PC-9 (cell line): ENCODE data around the gene PDZRN4. TPM values are rescaled to one million over a fixed set of nuclear protein-coding genes. Genes with fewer than 3 reads are reported as not detected.

Experiments
- BruUV-seq: library from RNA; stranded (reverse); fragments of 400-500 nt; replicated peaks from 2 replicates; lab custom pipeline; 2021; lab: Mats Ljungman, UMichigan
- CTCF ChIA-PET: fragments of 300-600 bp; sonication (Branson Sonifier 250); formaldehyde crosslinking; loops from one replicate; lab custom pipeline; 2022; ENCODE audit warnings: antibody characterized with exemption; lab: Charles Lee
- POLR2A ChIA-PET: fragments of 300-600 bp; sonication (Branson Sonifier 250); formaldehyde crosslinking; loops from one replicate; lab custom pipeline; 2022; ENCODE audit warnings: antibody characterized with exemption; ENCODE audit not compliant: unreplicated experiment; lab: Charles Lee
- DNase-seq, 2 experiments: peaks; one replicate each; pipeline versions ENCODE4 v3.0.0 to v3.0.0-alpha.2; 2015 to 2022; ENCODE audit warnings: mixed read lengths in 1 of 2
- H2AFZ ChIP-seq: fragments of 200-600 bp; sonication (generic); 2 replicates; pipeline ENCODE4 v1.8.1; 2017; ENCODE audit warnings: antibody characterized with exemption
- H3F3A ChIP-seq: fragments of 200-600 bp; sonication (generic); 2 replicates; pipeline ENCODE4 v1.8.1; 2017; ENCODE audit warnings: antibody characterized with exemption, mild to moderate bottlenecking, low read depth; ENCODE audit not compliant: insufficient read depth
- H3K27ac ChIP-seq: fragments of 200-600 bp; sonication (generic); 2 replicates; pipeline ENCODE4 v1.6.1; 2016; ENCODE audit warnings: mixed run types
- H3K27me3 ChIP-seq: fragments of 200-600 bp; sonication (generic); 2 replicates; pipeline ENCODE4 v1.6.1; 2016; ENCODE audit warnings: low read depth, mixed run types; ENCODE audit not compliant: insufficient read depth
- H3K36me3 ChIP-seq: fragments of 200-600 bp; sonication (generic); 2 replicates; pipeline ENCODE4 v1.6.1; 2016; ENCODE audit warnings: low read depth, mixed run types
- H3K4me1 ChIP-seq: fragments of 200-600 bp; sonication (generic); replicated peaks from 2 replicates; pipeline ENCODE4 v1.6.1; 2016; ENCODE audit warnings: mixed run types; ENCODE audit not compliant: insufficient read depth
- H3K4me2 ChIP-seq: fragments of 200-600 bp; sonication (generic); 2 replicates; pipeline ENCODE4 v1.6.1; 2017; ENCODE audit warnings: mixed run types
- H3K4me3 ChIP-seq: fragments of 200-600 bp; sonication (generic); 2 replicates; pipeline ENCODE4 v1.6.1; 2016; ENCODE audit warnings: mixed run types
- H3K79me2 ChIP-seq: fragments of 200-600 bp; sonication (generic); 2 replicates; pipeline ENCODE4 v1.6.1; 2017; ENCODE audit warnings: low read depth, mixed run types
- H3K9me2 ChIP-seq: fragments of 200-600 bp; sonication (generic); 2 replicates; pipeline ENCODE4 v1.8.1; 2017; ENCODE audit warnings: mild to moderate bottlenecking; ENCODE audit not compliant: insufficient read depth
- H3K9me3 ChIP-seq: fragments of 200-600 bp; sonication (generic); 2 replicates; pipeline ENCODE4 v1.8.1; 2016; ENCODE audit warnings: low read depth; ENCODE audit not compliant: insufficient read depth
- H4K20me1 ChIP-seq: fragments of 200-600 bp; sonication (generic); 2 replicates; pipeline ENCODE4 v1.8.1; 2017; ENCODE audit not compliant: insufficient read depth
- EZH2 ChIP-seq: fragments of 200-600 bp; sonication (generic); IDR thresholded peaks from 2 replicates; pipeline ENCODE4 v1.8.0; 2017; ENCODE audit warnings: antibody characterized with exemption, low read depth
- intact Hi-C: fragments of 100-400 bp; cut with micrococcal nuclease; formaldehyde crosslinking; loops from one replicate; pipeline ENCODE4 v1.10.0; 2022; ENCODE audit not compliant: unreplicated experiment
- total RNA-seq: library from RNA; stranded (reverse); gene quantifications from 2 replicates; pipeline ENCODE4 v1.2.3, GENCODE V29; 2021
- TF ChIP-seq, protein P1 (sequence below): fragments of 200-600 bp; sonication (generic); conservative IDR thresholded peaks from 2 replicates; pipeline ENCODE4 v1.6.1; 2017; ENCODE audit warnings: mixed run types, antibody characterized with exemption, mild to moderate bottlenecking, moderate library complexity

PDZRN4 gene
- total RNA-seq, 1 experiment from 2014 or later = not detected

DNA sequence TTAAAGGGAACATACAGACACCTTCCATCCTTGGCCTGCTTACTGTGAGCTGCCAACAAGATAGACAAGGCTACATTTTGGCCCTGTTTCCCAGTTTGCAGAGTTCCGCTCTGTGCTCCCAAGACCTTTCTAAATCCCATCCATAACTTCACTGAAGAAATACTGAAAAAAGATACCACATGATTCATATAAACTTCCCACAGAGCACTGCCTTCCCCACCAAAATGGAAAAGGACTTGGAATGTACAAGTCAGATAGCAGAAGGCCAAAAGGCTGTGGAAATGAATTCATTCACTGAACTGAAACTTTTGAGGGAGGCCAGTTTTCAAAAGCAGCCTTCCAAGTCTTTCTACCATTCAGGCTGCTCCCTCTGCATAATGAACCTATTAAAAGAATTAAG lies 29.6 kb downstream of the PDZRN4 start:
- BruUV-seq = no TSS peak
- H3K27ac ChIP-seq = no peak overlapping the region
- H4K20me1 ChIP-seq = no peaks in the 10 kb centered on the region
- no peaks in the 10 kb centered on the region for H3K36me3 ChIP-seq
- no peaks in the 10 kb centered on the region for H3F3A ChIP-seq
- no peak for TF ChIP-seq EZH2
- TF ChIP-seq, protein P1, sequence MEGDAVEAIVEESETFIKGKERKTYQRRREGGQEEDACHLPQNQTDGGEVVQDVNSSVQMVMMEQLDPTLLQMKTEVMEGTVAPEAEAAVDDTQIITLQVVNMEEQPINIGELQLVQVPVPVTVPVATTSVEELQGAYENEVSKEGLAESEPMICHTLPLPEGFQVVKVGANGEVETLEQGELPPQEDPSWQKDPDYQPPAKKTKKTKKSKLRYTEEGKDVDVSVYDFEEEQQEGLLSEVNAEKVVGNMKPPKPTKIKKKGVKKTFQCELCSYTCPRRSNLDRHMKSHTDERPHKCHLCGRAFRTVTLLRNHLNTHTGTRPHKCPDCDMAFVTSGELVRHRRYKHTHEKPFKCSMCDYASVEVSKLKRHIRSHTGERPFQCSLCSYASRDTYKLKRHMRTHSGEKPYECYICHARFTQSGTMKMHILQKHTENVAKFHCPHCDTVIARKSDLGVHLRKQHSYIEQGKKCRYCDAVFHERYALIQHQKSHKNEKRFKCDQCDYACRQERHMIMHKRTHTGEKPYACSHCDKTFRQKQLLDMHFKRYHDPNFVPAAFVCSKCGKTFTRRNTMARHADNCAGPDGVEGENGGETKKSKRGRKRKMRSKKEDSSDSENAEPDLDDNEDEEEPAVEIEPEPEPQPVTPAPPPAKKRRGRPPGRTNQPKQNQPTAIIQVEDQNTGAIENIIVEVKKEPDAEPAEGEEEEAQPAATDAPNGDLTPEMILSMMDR = no peak
- ChIA-PET POLR2A (no interaction called here), CTCF (no interaction called here)
- DNase-seq = no peak
- H3K4me2 ChIP-seq = no peak overlapping the region
- no peaks in the 10 kb centered on the region for H3K9me3 ChIP-seq
- H3K4me3 ChIP-seq = no peak overlapping the region
- H3K9me2 ChIP-seq = no peaks in the 10 kb centered on the region
- no peak overlapping the region for H2AFZ ChIP-seq
- H3K79me2 ChIP-seq = no peaks in the 10 kb centered on the region
- intact Hi-C loops = no loop called here
- no peaks in the 10 kb centered on the region for H3K4me1 ChIP-seq
- H3K27me3 ChIP-seq = no peaks in the 10 kb centered on the region

DNA sequence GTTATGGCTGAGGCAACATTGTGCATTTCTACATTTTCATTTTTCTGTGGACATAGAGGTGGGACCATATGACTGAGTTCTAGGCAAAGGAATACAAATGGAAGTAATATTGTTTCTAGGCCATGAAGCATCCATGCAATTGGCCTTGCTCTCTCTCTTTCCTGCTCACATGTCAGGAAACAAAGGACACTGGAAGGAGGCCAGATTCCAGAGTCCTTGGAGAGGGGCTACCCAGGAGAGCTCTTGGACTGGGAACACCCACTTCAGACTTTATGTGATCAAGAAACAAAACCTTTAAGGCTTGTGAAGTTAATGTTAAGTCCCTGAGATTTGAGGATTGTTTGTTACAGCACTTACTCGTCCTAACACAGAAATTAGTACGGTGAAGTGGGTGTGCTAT lies 32.8 kb downstream of the PDZRN4 start:
- H3F3A ChIP-seq = no peaks in the 10 kb centered on the region
- BruUV-seq = no TSS peak
- CTCF ChIA-PET = no interaction called here
- no peaks in the 10 kb centered on the region for H3K9me3 ChIP-seq
- intact Hi-C loops = no loop called here
- H3K36me3 ChIP-seq = no peaks in the 10 kb centered on the region
- H3K9me2 ChIP-seq = no peaks in the 10 kb centered on the region
- no peak overlapping the region for H3K27ac ChIP-seq
- POLR2A ChIA-PET = no interaction called here
- H3K79me2 ChIP-seq = no peaks in the 10 kb centered on the region
- no peak overlapping the region for H2AFZ ChIP-seq
- no peak overlapping the region for H3K4me3 ChIP-seq
- no peaks in the 10 kb centered on the region for H4K20me1 ChIP-seq
- DNase-seq = no peak
- TF ChIP-seq, protein P1 = no peak
- no peak for TF ChIP-seq EZH2
- no peak overlapping the region for H3K4me2 ChIP-seq
- H3K4me1 ChIP-seq = no peaks in the 10 kb centered on the region
- no peaks in the 10 kb centered on the region for H3K27me3 ChIP-seq

DNA sequence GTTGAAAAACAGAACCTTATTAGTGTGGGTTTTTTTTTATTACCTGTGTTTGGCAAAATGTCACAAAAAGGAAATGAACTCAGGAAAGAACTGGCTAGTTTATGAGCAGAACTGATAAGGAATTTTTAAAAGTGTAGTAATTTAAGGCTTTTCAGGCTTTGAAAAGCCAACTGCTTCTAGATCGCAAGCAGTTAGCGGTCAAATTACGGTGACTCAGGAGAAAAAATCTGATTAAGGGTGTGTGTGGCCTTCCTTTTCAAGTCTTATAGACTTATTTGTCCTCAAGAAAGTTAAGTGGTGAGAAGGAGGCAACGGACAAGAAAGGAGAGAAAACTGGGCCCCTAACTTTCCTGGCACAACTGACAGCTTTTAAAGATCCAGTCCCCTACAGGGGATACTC lies 33.4 kb downstream of the PDZRN4 start:
- Histone ChIP-seq H3F3A (no peaks in the 10 kb centered on the region), H3K9me3 (no peaks in the 10 kb centered on the region), H2AFZ (no peak overlapping the region), H3K4me1 (no peaks in the 10 kb centered on the region), H4K20me1 (no peaks in the 10 kb centered on the region), H3K36me3 (no peaks in the 10 kb centered on the region), H3K4me3 (no peak overlapping the region), H3K4me2 (no peak overlapping the region), H3K9me2 (no peaks in the 10 kb centered on the region), H3K79me2 (no peaks in the 10 kb centered on the region), H3K27me3 (no peaks in the 10 kb centered on the region), H3K27ac (no peak overlapping the region)
- no TSS peak for BruUV-seq
- no peak for DNase-seq
- CTCF ChIA-PET = no interaction called here
- intact Hi-C loops = no loop called here
- POLR2A ChIA-PET = no interaction called here
- TF ChIP-seq EZH2 = no peak
- TF ChIP-seq, protein P1 = no peak
